HL-60 (cell line): Measurements from ENCODE around the gene PTPRR.

Source experiments
- CTCF ChIP-seq: IDR thresholded peaks from one replicate; pipeline ENCODE4 v1.5.1; 2011; ENCODE audit warnings: low read length, control low read depth, inconsistent platforms; ENCODE audit not compliant: insufficient read depth
- GABPA ChIP-seq: IDR thresholded peaks from 2 replicates; pipeline ENCODE4 v1.6.1; 2012; ENCODE audit warnings: low read depth
- POLR2AphosphoS5 ChIP-seq: IDR thresholded peaks from 2 replicates; pipeline ENCODE4 v1.6.1; 2012; ENCODE audit warnings: low read depth
- REST ChIP-seq: IDR thresholded peaks from 2 replicates; pipeline ENCODE4 v1.6.1; 2012; ENCODE audit warnings: low read depth; ENCODE audit not compliant: insufficient replicate concordance
- SPI1 ChIP-seq: IDR thresholded peaks from 2 replicates; pipeline ENCODE4 v1.6.1; 2012; ENCODE audit warnings: low read depth, mild to moderate bottlenecking, borderline replicate concordance

GRCh38 chr12:70948976-70949336 is 28.4 kb upstream of the PTPRR start:
- TF ChIP-seq POLR2AphosphoS5 (no peak), CTCF (no peak), REST (no peak), GABPA (no peak), SPI1 (no peak)
